ENCODE data around the gene TMEM256. TPM values are rescaled to one million over a fixed set of nuclear protein-coding genes. Genes with fewer than 3 reads are reported as not detected.
"Not testable (repeated sequence)": the region's sequence is repeated elsewhere in the genome, so short reads cannot be mapped to it uniquely, and the experiment has no call there.

Gene TMEM256
- total RNA-seq, 4 donors from 2014 or later = 10.0 to 129 (median 85.6) TPM

DNA sequence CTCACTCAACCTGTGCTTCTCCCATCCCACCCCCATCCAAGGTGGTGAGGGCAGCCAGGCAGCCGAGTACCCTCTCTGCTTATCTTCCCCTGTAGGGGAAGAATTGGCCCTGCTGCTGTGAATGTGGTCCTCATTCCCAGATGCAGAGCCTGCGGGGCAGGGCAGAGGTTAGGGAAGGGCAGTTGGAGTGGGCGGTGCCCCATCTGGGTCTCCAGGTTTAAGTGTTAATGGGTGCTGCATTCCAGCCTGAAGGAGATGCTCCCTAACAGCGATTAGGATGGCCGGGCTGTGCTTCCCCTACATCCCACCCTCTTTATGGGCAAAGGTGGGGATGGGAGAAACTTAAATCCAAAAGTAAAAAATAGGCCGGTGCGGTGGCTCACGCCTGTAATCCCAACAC, 36.8 kb downstream of the TMEM256 start:
- Histone ChIP-seq H3K36me3 (no peaks in the 10 kb centered on the region), H3K27me3 (no peaks in the 10 kb centered on the region), H3K27ac (no peak overlapping the region), H3K4me3 (no peak overlapping the region), H3K9me3 (no peaks in the 10 kb centered on the region), H3K4me1 (no peaks in the 10 kb centered on the region)
- WGBS, 2 donors (ENCODE audit: low coverage in 1 of 2) = 79 to 92% methylated on average over 5 to 8 of the region's 8 CpGs
- in situ Hi-C loops (cut with MboI; ENCODE audit: low pct_ligation_motif_present in 1 of 4, low pct_unique_long_range_greater_than_20kb in 1 of 4, low sequenced_read_pairs in 3 of 4) (loop anchor here in 1 of 4 donors (10.0 kb wide), 1 partner anchor 68 kb away; the partner anchor contains the start of genes FGF11 and TMEM102), intact Hi-C loops (cut with DNase I; ENCODE audit: low total_unique reads) (no loop called here)
- no peak for DNase-seq
- TF ChIP-seq POLR2AphosphoS5 (IDR thresholded peaks at IDR 0.05) (no peak), EP300 (IDR thresholded peaks at IDR 0.05; ENCODE audit: low read depth) (no peak), POLR2A (IDR thresholded peaks at IDR 0.05) (no peak)
- TF ChIP-seq, protein P1, sequence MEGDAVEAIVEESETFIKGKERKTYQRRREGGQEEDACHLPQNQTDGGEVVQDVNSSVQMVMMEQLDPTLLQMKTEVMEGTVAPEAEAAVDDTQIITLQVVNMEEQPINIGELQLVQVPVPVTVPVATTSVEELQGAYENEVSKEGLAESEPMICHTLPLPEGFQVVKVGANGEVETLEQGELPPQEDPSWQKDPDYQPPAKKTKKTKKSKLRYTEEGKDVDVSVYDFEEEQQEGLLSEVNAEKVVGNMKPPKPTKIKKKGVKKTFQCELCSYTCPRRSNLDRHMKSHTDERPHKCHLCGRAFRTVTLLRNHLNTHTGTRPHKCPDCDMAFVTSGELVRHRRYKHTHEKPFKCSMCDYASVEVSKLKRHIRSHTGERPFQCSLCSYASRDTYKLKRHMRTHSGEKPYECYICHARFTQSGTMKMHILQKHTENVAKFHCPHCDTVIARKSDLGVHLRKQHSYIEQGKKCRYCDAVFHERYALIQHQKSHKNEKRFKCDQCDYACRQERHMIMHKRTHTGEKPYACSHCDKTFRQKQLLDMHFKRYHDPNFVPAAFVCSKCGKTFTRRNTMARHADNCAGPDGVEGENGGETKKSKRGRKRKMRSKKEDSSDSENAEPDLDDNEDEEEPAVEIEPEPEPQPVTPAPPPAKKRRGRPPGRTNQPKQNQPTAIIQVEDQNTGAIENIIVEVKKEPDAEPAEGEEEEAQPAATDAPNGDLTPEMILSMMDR (IDR thresholded peaks at IDR 0.05) = no peak

DNA sequence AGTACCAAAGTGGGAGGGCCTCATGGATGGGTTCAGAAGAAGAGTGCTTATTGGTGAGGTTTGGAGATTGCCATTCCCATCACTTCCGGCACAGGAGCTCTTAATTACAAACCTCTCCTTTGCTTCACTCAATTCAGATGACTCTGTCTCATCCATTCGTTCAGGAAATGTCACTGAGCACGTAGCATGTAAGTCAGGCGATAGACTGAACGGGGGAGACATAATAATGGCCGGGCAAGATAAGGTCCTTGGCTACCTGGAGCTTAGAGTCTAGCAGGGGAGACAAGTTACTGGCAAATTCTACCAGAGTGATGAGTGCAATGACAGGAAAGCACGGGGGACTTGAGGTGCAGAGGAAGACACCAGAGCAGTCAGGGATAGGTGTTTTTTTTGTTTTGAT, 37.9 kb downstream of the TMEM256 start:
- 88% methylated on average over 6 of the region's 7 CpGs; no CpG with 5 or more reads in 1 of the 2 donors for WGBS, 2 donors (ENCODE audit: low coverage in 1 of 2)
- H3K9me3 ChIP-seq; H3K36me3 ChIP-seq; DNase-seq; H3K4me3 ChIP-seq; intact Hi-C loops (cut with DNase I; ENCODE audit: low total_unique reads); H3K27ac ChIP-seq; H3K27me3 ChIP-seq; H3K4me1 ChIP-seq: not testable (repeated sequence)
- in situ Hi-C loops (cut with MboI; ENCODE audit: low pct_ligation_motif_present in 1 of 4, low pct_unique_long_range_greater_than_20kb in 1 of 4, low sequenced_read_pairs in 3 of 4) = loop anchor here in 1 of 4 donors (10.0 kb wide), 1 partner anchor 69 kb away; the partner anchor contains the start of genes FGF11 and TMEM102

DNA sequence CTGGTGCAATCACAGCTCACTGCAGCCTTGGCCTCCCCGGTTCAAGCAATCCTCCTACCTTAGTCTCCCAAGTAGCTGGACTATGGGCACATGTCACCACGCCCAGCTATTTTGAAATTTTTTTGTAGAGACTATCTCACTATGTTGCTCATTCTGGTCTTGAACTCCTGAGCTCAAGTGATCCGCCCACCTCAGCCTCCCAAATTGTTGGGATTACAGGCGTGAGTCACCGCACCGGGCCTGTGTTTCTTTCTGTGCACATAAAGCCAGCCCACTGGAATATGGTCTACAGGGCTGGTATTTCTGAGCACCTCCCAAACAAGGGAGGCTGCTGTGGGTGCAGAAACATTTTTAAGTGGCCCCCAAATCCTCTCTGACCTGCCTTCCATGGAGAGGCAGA, 40.6 kb downstream of the TMEM256 start:
- no peak for TF ChIP-seq POLR2A (IDR thresholded peaks at IDR 0.05)
- no peak for TF ChIP-seq POLR2AphosphoS5 (IDR thresholded peaks at IDR 0.05)
- TF ChIP-seq, protein P1 (IDR thresholded peaks at IDR 0.05) = no peak
- no peak for TF ChIP-seq EP300 (IDR thresholded peaks at IDR 0.05; ENCODE audit: low read depth)
- no peaks in the 10 kb centered on the region for H3K27me3 ChIP-seq
- in situ Hi-C loops (cut with MboI; ENCODE audit: low pct_ligation_motif_present in 1 of 4, low pct_unique_long_range_greater_than_20kb in 1 of 4, low sequenced_read_pairs in 3 of 4) (loop anchor here in 1 of 4 donors (10.0 kb wide), 1 partner anchor 71 kb away; the partner anchor contains the start of genes FGF11 and TMEM102), intact Hi-C loops (cut with DNase I; ENCODE audit: low total_unique reads) (no loop called here)
- WGBS, 2 donors (ENCODE audit: low coverage in 1 of 2) = 88 to 97% methylated on average over 5 to 6 of the region's 6 CpGs
- no peaks in the 10 kb centered on the region for H3K36me3 ChIP-seq
- no peak overlapping the region for H3K27ac ChIP-seq
- H3K4me1 ChIP-seq = no peaks in the 10 kb centered on the region
- no peak overlapping the region for H3K4me3 ChIP-seq
- no peak for DNase-seq
- H3K9me3 ChIP-seq = no peaks in the 10 kb centered on the region

DNA sequence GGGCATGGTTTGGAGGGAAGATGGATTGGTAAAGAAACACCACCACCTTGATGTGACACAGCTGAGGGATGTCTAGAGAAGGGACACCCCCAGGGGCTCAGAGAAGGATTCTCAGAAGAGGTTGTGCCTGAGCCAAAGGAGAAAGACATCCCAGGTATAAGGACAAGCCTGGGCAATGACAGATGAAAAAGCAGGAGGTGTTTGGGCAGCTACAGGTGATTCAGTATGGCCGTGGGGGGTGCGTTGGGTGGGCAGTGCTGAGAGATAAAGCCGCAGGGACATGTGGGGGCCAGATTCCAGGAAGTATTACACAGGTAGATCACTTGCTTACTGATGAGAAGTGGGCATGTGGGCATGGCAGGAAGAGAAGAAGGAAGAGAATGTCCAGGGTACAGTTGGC, 42.0 kb downstream of the TMEM256 start:
- TF ChIP-seq, protein P1 (IDR thresholded peaks at IDR 0.05) = no peak
- TF ChIP-seq POLR2AphosphoS5 (IDR thresholded peaks at IDR 0.05) = no peak
- no peak for TF ChIP-seq EP300 (IDR thresholded peaks at IDR 0.05; ENCODE audit: low read depth)
- TF ChIP-seq POLR2A (IDR thresholded peaks at IDR 0.05) = no peak
- Histone ChIP-seq H3K4me1 (no peaks in the 10 kb centered on the region), H3K27me3 (no peaks in the 10 kb centered on the region), H3K9me3 (no peaks in the 10 kb centered on the region), H3K27ac (no peak overlapping the region), H3K4me3 (no peak overlapping the region), H3K36me3 (no peaks in the 10 kb centered on the region)
- in situ Hi-C loops (cut with MboI; ENCODE audit: low pct_ligation_motif_present in 1 of 4, low pct_unique_long_range_greater_than_20kb in 1 of 4, low sequenced_read_pairs in 3 of 4) = loop anchor here in 1 of 4 donors (10.0 kb wide), 1 partner anchor 73 kb away; the partner anchor contains the start of genes FGF11 and TMEM102
- WGBS, 2 donors (ENCODE audit: low coverage in 1 of 2) = 34% methylated on average over 3 of the region's 3 CpGs; no CpG with 5 or more reads in 1 of the 2 donors
- DNase-seq = no peak
- intact Hi-C loops (cut with DNase I; ENCODE audit: low total_unique reads) = no loop called here

Measured in transverse colon (tissue), 4 donors.